ENCODE measurements around the gene SPOUT1.

SPOUT1 gene

DNA sequence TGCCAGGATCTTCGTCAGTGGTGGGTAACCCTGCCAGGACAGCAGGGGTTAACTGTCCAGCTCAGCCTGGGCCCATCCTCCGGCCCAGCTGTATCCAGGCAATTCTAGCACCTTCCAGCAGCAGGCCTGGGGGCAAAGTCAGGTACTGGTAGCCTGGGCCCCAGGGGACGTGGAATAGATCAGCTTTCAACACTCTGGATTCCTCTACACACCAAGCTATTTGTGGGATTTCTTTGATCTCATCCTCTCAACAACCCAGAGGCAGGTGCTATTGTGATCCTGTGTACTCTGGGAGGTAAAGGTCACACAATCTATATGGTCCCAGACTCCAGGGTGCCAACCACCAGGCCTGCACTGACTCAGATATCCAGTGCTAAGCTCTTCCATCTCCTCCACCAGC is 8.7 kb upstream of the SPOUT1 start:
- no peak for DNase-seq

DNA sequence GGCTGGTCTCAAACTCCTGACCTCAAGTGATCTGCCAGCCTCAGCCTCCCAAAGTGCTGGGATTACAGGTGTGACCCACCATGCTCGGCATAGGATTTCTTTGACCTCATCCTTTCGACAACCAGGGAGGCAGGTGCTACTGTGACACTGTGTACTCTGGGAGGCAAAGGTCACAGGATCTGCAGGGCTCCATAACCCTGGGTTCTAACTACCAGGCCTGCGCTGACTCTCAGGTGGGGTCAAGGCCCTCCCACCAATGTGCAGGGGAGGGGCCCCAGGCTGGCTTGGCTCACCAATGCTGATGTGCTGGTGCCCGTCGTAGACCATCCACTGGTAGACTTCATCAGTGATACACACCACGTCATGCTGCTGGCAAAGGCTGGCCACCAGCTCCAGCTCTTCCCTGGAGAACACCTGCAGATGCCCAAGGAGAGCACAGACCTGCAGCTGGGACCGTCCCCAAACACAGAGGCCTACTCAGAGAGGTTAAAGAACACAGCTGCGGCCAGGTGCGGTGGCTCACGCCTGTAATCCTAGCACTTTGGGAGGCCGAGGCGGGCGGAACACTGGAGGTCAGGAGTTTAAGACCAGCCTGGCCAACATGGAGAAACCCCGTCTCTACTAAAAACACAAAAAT is 7.0 kb upstream of the SPOUT1 start:
- no peak for DNase-seq

DNA sequence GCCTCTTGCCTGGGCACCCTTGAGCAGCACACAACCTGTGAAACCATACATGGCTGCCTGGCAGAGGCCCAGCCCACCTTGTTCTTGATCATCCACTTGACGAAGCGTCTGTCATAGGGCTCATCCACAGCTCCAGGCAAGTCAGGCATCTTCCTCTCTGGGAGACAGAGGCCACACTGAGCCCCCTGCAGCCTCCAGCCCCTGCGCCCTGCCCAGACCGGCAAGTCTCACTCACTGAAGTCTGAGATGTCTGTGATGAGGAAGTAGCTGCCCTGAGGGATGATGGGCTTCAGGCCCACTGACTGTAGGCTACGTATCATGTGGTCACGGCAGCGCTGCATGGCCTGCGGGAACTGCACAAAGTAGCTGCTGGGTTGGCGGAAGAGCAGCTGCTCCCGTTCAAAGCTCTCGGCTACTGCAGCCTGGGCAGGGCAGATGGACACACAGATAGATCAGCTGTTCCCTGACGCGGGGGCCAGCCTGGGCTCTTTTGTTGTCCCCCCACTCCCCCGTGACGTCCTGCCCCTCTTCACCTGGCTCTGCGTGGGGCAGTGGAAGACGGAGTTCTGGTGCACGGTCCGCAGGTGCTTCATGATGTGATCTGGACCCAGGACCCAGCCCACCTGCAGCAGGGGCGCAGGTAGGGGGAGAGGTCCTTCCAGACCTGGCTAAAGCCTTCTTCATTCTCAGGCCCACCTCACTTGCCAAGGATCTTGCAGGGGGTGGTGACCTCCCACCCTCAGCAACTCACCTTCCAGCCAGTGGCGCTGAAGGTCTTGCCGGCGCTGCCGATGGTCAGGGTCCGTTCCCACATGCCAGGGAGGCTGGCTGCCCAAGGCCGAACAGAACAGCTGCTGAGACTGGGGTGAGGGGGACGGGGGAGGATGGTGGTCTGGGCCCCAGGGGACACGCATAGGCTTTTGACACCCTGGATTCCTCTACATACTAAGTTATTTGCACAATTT is 5.9 kb upstream of the SPOUT1 start:
- no peak for DNase-seq

DNA sequence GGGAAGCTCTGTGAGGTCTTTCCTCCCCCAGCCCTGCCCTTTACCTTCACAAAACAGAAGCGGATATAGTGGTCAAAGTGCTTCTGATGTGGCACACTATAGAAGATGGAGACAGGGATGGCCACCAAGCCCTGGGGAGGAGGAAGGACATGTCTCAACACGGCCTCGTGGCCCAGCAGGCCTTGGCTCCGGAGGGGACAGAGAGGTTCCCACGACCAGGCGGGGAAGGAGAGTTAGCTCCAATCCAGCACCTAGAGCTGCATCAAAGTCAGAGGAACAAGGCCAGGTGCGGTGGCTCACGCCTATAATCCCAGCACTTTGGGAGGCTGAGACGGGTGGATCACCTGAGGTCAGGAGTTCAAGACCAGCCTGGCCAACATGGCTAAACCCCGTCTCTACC is 4.1 kb upstream of the SPOUT1 start:
- no peak for DNase-seq

DNA sequence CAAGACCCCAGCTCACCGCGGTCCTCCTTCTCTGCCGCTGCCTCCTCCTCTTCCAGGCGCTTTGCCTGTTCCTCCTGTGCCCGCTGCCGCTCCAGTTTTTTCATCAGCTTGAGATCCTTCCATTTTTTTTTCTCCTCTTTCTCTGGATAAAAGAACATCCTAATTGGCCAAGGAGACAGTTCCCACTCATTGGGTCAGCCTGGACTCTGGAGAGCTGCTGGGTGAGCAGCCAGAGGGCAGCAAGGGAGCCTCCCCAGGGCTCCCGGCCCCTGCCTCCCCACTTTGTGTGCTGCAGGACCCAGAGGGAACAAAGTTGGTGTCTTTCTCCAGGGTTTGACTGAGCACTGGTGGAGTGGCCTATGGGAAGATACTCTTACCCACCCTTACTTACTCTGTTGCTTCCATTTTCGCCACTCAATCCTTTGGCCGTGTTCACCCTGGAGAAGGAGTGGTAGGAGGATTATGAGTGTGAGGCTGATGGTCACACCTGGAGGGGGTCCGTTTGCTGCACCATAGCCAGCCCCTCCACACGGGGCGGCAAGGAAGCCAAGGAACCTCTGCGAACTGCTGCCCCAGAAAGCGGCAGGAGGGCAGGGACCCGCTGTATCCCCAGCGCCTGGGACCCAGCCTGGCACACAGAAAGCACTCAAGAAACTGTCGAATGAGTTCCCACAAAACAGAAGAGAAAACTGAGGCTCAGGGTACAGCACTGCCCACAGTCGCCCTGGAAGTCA is 708 bp downstream of the SPOUT1 start:
- no peak for DNase-seq

DNA sequence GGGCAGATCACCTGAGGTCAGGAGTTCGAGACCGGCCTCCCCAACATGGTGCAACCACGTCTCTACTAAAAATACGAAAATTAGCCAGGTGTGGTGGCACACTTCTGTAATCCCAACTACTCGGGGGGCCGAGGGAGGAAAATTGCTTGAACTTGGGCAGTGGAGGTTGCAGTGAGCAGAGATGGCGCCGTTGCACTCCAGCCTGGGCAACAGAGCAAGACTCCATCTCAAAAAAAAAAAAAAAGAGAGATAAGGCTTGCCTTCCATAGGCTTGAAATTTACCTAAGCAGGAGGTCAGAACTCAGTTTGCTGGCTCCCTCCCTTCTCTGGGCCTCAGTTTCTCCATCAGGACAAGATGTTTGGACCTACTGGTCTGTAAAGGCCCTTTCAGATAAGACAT is 1.3 kb downstream of the SPOUT1 start:
- no peak for DNase-seq

DNA sequence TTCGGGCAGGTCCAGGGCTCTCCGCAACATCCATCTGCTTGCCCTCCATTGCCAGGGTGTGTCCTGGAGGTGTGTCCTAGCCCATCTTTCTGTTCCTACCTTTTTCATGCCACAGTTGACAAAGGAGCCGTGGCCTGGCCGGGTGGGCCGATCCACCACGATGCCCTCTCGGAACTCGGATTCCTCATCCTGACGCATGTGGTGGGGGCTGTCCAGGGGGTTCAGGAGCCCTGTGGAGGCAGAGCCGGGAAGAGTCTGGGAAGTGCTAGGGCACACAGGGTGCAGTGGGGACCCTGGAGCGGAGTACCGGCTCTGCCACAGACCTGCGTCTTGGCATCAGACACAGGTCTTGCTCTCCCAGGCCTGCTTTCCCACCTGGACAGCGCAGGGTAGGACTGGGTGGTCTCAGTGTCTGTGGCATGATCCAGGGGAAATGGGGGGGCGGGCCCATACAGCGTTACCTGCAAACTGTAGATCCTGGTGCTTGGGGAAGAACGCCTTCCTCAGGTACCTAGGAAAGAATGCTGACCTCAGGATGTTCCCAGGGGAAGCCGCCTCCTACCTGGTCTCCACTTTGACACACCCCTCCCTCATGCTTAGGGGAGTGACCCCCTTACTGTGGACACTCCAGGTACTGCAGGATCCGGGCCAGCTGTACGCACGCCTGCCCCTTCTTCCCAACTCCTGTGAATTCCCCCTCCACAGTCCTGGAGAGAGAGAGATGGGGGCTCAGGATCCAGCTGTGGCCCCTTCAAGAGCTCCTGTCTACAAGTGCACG is 3.5 kb downstream of the SPOUT1 start:
- no peak for DNase-seq

DNA sequence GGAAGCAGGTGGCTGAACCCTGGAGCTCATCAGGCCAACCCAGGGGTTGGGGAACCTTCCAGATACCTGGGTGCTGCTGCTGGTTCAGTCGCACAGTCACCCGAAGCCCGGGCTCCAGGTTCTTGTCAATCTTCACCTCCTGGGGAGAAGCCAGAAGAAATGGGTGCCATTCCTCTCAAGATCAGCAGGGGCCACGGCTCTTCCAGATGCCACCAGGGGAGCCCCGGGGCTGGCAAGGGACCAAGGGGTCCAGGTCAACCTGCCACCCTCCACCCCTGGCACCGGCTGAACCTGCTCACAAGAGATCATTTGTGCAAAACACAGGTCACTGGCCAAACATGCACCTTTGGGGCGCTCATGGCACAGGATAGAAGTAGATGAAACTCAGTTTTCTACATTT is 4.7 kb downstream of the SPOUT1 start:
- no peak for DNase-seq

DNA sequence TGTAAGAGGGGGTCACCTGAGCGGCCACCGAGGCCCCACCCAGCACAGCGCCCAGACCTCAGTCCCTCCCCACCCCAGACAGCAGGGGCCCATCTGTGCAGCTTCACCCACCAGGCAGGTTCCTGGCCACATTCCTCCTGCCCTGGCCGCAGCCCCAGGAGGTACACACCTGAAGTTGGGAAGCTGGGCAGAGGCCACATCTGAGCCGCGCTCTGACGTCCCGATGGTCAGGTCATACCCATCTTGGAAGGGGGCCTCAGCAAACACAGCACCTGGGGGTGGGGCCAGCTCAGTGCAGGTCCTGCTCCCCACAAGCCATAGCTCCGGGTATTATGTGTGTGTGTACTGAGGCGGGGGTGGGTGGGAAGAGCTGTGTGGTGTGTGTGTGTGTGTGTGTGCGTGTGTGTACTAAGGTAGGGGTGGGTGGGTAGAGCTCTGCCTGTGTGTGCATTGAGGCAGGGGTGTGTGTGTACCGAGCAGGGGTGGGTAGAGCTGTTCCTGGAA is 5.6 kb downstream of the SPOUT1 start:
- DNase-seq = no peak

DNA sequence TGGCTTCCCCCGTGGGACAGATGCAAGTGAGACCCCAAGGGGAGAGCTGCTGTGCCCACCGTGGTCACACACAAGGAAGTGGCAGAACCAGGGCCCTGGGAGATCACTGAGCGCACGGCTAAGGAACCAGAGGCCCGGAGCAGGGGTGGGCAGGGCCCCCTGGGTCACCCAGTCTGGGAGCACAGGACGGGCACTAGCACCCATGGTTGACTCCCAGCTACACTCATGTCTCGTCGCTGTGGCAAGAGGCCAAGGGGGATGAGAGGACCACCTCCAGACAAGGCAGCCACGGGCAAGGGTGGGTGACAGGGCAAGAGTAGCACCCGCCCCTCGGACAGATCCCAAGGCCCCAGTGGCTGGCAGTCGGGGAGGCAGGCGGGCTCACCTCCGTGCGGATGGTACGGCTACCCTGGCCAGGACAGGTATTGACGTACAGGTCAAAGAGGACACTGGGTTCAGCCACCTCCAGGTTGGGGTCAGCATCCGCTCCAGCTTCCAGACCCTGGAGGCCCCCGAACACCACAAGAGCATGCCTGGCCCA is 6.2 kb downstream of the SPOUT1 start:
- DNase-seq = no peak

DNA sequence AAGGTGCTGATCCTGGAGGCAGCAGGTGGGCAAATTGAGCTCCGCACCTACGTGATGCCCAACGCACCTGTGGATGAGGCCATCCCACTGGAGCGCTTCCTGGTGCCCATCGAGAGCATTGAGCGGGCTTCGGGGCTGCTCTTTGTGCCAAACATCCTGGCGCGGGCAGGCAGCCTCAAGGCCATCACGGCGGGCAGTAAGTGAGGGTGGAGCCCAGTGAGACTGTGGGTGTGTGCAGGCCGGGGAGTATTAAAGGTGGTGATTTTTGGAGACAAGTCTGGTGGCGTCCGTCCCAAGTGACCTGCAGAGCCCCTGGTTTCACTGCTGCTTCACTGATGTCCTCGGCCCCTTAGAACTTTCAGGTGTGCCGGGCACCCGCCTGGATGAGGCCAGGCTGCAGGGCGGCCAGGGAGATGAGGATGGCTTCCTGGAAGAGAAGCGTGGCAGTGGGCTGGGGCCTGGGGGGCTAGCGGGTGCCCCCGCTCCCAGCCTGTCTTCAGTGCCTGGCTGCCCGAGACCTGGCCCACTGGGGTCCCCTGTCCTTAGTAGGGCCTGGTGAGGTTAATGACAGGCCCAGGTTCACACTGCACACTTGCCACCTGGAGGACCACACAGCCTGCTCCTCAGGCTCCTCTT is 7.1 kb downstream of the SPOUT1 start:
- no peak for DNase-seq

DNA sequence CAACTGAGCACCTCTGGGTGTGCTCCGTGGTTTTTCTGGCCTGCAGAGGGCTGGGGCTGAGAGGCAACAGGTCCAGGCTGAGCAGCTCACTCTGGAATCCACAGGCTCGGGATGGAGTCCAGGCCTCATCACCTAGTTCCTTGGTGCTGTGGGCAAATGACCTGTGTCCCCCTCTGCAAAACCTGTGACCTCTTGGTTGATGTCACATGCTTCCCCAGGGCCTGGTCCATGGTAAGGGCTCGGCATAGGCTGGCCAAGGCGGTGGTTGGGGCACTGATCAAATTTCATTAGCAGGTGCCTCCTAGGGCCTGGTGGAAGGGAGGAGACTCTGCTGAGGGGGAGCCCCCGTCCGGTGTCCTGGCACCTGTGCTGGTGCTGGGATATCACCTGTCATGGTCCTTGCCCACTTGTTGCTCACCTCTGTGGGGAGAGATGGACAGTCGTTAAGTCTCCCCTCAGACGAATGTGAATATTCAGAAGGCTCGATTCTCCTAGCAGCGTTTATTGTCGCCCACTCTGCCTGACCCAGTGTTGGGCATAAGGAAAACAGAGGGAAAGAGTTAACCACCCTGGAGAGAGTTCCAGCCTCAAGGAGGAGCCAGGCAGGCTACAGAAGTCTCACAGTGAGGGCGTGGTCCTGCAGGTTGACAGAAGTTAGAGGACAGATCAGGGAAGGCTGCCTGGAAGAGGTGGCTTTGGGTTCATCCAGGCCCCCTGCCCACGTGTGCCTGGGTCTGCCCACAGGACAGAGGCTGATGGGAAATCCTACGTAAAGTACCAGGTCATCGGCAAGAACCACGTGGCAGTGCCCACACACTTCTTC is 7.8 kb downstream of the SPOUT1 start:
- no peak for DNase-seq

DNA sequence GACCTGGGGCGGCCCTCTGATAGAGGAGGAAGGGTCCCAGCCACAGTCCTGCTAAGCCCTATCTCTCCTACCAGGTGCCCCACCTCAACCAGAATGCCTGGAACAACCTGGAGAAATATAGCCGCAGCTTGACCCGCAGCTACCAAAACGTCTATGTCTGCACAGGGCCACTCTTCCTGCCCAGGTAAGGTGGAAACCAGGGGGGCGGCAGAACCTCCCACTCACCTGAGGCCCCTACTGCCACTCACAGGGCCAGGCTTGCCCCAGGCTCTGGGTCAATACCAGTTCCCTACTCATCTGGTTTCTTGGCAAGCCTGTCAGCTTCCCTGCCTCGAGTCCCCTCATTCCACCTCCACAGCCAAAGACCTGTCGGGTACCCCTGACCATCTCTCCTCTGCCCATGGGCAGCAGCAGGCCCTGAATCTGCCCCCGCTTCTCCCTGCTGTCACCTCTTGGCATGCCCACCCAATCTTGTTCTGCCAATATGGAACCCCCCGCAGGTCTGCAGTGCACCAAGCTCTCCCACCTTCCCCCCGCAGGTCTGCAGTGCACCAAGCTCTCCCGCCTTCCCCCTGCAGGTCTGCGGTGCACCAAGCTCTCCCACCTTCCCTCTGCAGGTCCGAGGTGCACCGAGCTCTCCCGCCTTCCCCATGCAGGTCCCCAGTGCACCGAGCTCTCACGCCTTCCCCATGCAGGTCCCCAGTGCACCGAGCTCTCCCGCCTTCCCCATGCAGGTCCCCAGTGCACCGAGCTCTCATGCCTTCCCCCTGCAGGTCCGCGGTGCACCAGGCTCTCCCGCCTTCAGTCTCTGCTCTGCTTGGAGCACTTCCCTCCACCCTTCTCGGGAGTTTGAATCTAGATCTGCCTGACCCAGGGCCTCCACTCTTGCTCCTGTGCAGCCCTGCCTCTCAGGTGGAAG is 8.7 kb downstream of the SPOUT1 start:
- no peak for DNase-seq

DNA sequence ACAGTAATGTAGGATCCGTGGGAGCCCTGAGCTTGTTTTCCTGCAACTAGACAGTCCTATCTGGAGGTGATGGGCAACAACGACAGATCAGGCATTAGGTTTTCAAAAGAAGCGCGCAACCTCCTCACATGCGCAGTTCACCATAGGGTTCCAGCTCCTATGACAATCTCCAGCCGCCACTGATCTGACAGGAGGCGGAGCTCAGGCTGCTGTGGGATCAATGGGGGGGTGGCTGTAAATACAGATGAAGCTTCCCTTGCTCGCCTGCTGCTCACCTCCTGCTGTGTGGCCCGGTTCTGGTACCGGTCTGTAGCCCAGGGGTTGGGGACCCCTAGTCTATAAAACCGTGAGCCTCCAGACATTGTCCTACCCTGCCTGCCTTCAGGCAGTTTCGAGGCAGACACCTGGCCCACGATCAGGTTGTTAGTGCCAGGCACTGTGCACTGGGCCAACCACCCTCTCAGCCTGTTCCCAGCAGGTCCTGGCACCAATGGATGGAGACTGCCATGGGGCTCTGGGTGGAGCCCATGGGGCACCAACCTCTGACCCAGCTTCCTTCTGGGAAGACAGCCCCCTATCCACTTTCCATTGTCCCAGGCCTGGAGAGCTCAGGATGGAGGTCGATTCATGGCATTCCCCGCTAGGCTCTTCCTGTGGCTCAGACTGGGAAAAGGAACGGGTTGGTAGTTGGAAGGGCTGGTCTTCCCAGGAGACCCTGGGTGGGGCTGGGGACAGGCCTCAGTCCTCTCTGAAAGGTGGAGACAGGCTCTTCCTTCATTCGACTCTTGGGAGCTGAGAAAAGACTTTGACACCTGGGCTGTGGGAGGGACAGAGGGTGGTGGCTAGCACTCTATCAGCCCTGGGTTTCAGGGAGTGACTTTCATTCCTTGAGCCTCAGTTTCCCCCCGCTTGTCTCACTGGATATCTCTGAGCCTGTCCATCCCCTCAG is 9.6 kb downstream of the SPOUT1 start:
- DNase-seq = peak in 19 of 56 donors; percentile 8 to 60 (median 23)

DNA sequence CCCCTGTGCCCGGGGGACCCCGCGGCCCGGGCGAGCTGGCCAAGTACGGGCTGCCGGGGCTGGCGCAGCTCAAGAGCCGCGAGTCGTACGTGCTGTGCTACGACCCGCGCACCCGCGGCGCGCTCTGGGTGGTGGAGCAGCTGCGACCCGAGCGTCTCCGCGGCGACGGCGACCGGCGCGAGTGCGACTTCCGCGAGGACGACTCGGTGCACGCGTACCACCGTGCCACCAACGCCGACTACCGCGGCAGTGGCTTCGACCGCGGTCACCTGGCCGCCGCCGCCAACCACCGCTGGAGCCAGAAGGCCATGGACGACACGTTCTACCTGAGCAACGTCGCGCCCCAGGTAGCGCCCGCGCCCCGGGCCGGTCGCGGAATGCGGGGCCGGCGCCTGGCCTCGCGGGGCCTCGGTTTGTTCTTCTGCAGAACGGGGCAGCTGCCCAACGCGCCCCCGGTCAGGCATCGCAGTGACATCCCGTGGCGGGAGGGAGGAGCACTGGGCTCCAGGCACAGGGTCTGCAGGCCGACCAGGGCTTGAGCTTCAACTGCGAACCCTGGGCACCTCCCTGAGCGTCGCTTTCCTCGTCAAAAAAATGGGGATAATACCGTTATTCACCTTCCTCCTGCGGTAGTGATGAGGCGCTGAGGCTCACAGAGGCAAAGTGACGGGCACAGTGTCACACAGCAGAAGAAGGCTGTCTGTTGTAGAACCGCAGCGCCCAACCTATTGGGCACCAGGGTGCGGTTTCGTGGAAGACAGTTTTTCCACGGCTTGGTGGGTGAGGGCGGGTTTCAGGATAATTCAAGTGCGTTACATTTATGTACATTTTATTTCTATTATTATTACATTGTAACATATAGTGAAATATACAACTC is 10.5 kb downstream of the SPOUT1 start:
- DNase-seq = peak in 28 of 56 donors; percentile 15 to 69 (median 40)

Data from amygdala (tissue), 56 donors.